Uterus (tissue), 4 donors: ENCODE measurements around the gene PLEKHN1. TPM values are rescaled to one million over a fixed set of nuclear protein-coding genes. Genes with fewer than 3 reads are reported as not detected.

ENCODE experiments used
- DNase-seq, 2 donors: peaks; one replicate each; pipeline ENCODE4 v3.0.0-alpha.2; 2019 to 2020
- H3K27ac ChIP-seq, 2 donors: fragments of 200-600 bp; sonication (generic); 1 replicate in 1 of 2; 2 replicates in 1 of 2; pipeline ENCODE4 v1.5.1; 2016 to 2018
- H3K27me3 ChIP-seq, 2 donors: fragments of 200-600 bp; sonication (generic); one replicate each; pipeline ENCODE4 v1.5.1; 2018 to 2019; ENCODE audit warnings: control low read depth in 1 of 2
- H3K36me3 ChIP-seq, 2 donors: fragments of 200-600 bp; sonication (generic); one replicate each; pipeline ENCODE4 v1.5.1; 2019; ENCODE audit warnings: control low read depth in 1 of 2
- H3K4me1 ChIP-seq, 2 donors: fragments of 200-600 bp; sonication (generic); one replicate each; pipeline ENCODE4 v1.5.1; 2018 to 2019; ENCODE audit warnings: control low read depth in 1 of 2
- H3K4me3 ChIP-seq, 2 donors: fragments of 200-600 bp; sonication (generic); 1 replicate in 1 of 2; 2 replicates in 1 of 2; pipeline ENCODE4 v1.5.1; 2018 to 2019; ENCODE audit warnings: mild to moderate bottlenecking in 1 of 2
- H3K9me3 ChIP-seq, 2 donors: fragments of 200-600 bp; sonication (generic); one replicate each; pipeline ENCODE4 v1.5.1; 2019; ENCODE audit warnings: control low read depth in 1 of 2
- CTCF ChIP-seq, 4 experiments: fragments of 200-600 bp in 2 of 4; fragments of 450-650 bp in 2 of 4; sonication (generic) in 2 of 4; IDR thresholded peaks; one replicate each; pipeline ENCODE4 v1.5.1; 2016 to 2019; ENCODE audit warnings: antibody characterized with exemption in 4 of 4, mild to moderate bottlenecking in 2 of 4, moderate library complexity in 1 of 4
- POLR2A ChIP-seq, 2 donors: fragments of 450-650 bp; IDR thresholded peaks; one replicate each; pipeline ENCODE4 v1.6.1; 2016; ENCODE audit warnings: antibody characterized with exemption in 2 of 2, mild to moderate bottlenecking in 1 of 2, moderate library complexity in 1 of 2
- intact Hi-C: fragments of 100-400 bp; cut with DNase I; formaldehyde crosslinking; loops from one replicate; pipeline ENCODE4 v1.15.1; 2023; ENCODE audit warnings: low total_unique reads
- total RNA-seq, 4 donors: library from RNA; depleted of rRNA in 3 of 4; stranded (reverse); fragments of >200 nt in 3 of 4; gene quantifications; one replicate each; pipeline versions ENCODE4 v1.1.0 to v1.2.4, GENCODE V29; 2014 to 2023
- donor health status: DM: yes; HTN: yes; CAD: no.

The PLEKHN1 gene
- total RNA-seq, 4 donors from 2014 or later, result 1.1 TPM; not detected in 3

GRCh38 chr1:997713-997992, 31.4 kb downstream of the PLEKHN1 start:
- Histone ChIP-seq H3K27ac (no peak overlapping the region), H3K4me1 (no peaks in the 10 kb centered on the region), H3K9me3 (no peaks in the 10 kb centered on the region), H3K27me3 (peaks cover 0 to 4% of the 10 kb centered on the region in 2 donors), H3K4me3 (no peak overlapping the region), H3K36me3 (no peaks in the 10 kb centered on the region)
- intact Hi-C loops, result no loop called here
- TF ChIP-seq CTCF (IDR thresholded peaks at IDR 0.05) (no peak), POLR2A (IDR thresholded peaks at IDR 0.05) (no peak)
- DNase-seq, result no peak

- intact Hi-C loops, result no loop called here
- peak in 1 of 2 donors; percentile 17 for DNase-seq
- H3K27ac ChIP-seq, result peak overlapping the region; percentile 93 to 94
Observed at GRCh38 chr1:997993-998744, 31.9 kb downstream of the PLEKHN1 start.

GRCh38 chr1:998745-998994, 32.4 kb downstream of the PLEKHN1 start:
- intact Hi-C loops, result no loop called here
- TF ChIP-seq CTCF (IDR thresholded peaks at IDR 0.05) (no peak), POLR2A (IDR thresholded peaks at IDR 0.05) (no peak)
- peaks cover 0 to 4% of the 10 kb centered on the region in 2 donors for H3K27me3 ChIP-seq
- H3K4me3 ChIP-seq, result peak overlapping the region; percentile 53 to 60
- H3K27ac ChIP-seq, result peak overlapping the region; percentile 93 to 94
- no peaks in the 10 kb centered on the region for H3K36me3 ChIP-seq
- H3K4me1 ChIP-seq, result no peaks in the 10 kb centered on the region
- H3K9me3 ChIP-seq, result no peaks in the 10 kb centered on the region
- no peak for DNase-seq

More at GRCh38 chr1:997993-998744, 31.9 kb downstream of the PLEKHN1 start:
- TF ChIP-seq CTCF (IDR thresholded peaks at IDR 0.05) (no peak), POLR2A (IDR thresholded peaks at IDR 0.05) (no peak)
- Histone ChIP-seq H3K36me3 (no peaks in the 10 kb centered on the region), H3K27me3 (peaks cover 0 to 4% of the 10 kb centered on the region in 2 donors), H3K4me3 (peak overlapping the region in 1 of 2 donors; percentile 53), H3K9me3 (no peaks in the 10 kb centered on the region), H3K4me1 (no peaks in the 10 kb centered on the region)

- no peaks in the 10 kb centered on the region for H3K9me3 ChIP-seq
- H3K4me1 ChIP-seq, result no peaks in the 10 kb centered on the region
- H3K27me3 ChIP-seq, result peaks cover 0 to 4% of the 10 kb centered on the region in 2 donors
- peak overlapping the region; percentile 93 to 94 for H3K27ac ChIP-seq
- H3K36me3 ChIP-seq, result no peaks in the 10 kb centered on the region
- intact Hi-C loops, result no loop called here
- H3K4me3 ChIP-seq, result peak overlapping the region; percentile 53 to 60
- peak; percentile 26 to 30 for DNase-seq
- TF ChIP-seq POLR2A (IDR thresholded peaks at IDR 0.05) (peak in 1 of 2 donors; percentile 24), CTCF (IDR thresholded peaks at IDR 0.05) (peak in 1 of 4 experiments; percentile 8)
Observed at GRCh38 chr1:998995-999724, 32.9 kb downstream of the PLEKHN1 start.

GRCh38 chr1:999725-1000356, 33.6 kb downstream of the PLEKHN1 start, which contains the start of gene HES4:
TSS of gene HES4 (minus strand) at chr1:1000097. CDS start at chr1:999973, 124 bp downstream.
- peaks cover 0 to 4% of the 10 kb centered on the region in 2 donors for H3K27me3 ChIP-seq
- H3K9me3 ChIP-seq, result no peaks in the 10 kb centered on the region
- H3K4me1 ChIP-seq, result peaks cover 0 to 1% of the 10 kb centered on the region in 2 donors
- peak; percentile 86 to 90 for DNase-seq
- H3K27ac ChIP-seq, result peak within 1 kb of the TSS; percentile 93 to 94
- H3K4me3 ChIP-seq, result peak within 1 kb of the TSS; percentile 53 to 60
- intact Hi-C loops, result no loop called here
- no peaks in the 10 kb centered on the region for H3K36me3 ChIP-seq
- peak; percentile 92 to 95 for TF ChIP-seq POLR2A (IDR thresholded peaks at IDR 0.05)
- peak in 1 of 4 experiments; percentile 6 for TF ChIP-seq CTCF (IDR thresholded peaks at IDR 0.05)
